Thyroid gland (tissue), 4 donors: ENCODE results near the gene DKK1.

Experiments used
- CTCF ChIP-seq, 6 experiments: fragments of 200-600 bp in 3 of 6; fragments of 450-650 bp in 3 of 6; sonication (generic) in 3 of 6; IDR thresholded peaks; one replicate each; pipeline ENCODE4 v1.5.1; 2016 to 2019; ENCODE audit warnings: antibody characterized with exemption in 6 of 6, mild to moderate bottlenecking in 2 of 6, inconsistent platforms in 1 of 6, moderate library complexity in 1 of 6
- POLR2A ChIP-seq, 2 donors: fragments of 450-650 bp; IDR thresholded peaks; one replicate each; pipeline ENCODE4 v1.6.1; 2017; ENCODE audit warnings: antibody characterized with exemption in 2 of 2, mild to moderate bottlenecking in 2 of 2, moderate library complexity in 1 of 2

GRCh38 chr10:52287866-52288265 lies 26.2 kb upstream of the DKK1 start:
- TF ChIP-seq CTCF (IDR thresholded peaks at IDR 0.05) (no peak), POLR2A (IDR thresholded peaks at IDR 0.05) (no peak)
